ENCODE results near the gene DYRK1A.

GRCh38 chr21:37555672-37556261 is 189.2 kb downstream of the DYRK1A start:
- TF ChIP-seq, protein P1, sequence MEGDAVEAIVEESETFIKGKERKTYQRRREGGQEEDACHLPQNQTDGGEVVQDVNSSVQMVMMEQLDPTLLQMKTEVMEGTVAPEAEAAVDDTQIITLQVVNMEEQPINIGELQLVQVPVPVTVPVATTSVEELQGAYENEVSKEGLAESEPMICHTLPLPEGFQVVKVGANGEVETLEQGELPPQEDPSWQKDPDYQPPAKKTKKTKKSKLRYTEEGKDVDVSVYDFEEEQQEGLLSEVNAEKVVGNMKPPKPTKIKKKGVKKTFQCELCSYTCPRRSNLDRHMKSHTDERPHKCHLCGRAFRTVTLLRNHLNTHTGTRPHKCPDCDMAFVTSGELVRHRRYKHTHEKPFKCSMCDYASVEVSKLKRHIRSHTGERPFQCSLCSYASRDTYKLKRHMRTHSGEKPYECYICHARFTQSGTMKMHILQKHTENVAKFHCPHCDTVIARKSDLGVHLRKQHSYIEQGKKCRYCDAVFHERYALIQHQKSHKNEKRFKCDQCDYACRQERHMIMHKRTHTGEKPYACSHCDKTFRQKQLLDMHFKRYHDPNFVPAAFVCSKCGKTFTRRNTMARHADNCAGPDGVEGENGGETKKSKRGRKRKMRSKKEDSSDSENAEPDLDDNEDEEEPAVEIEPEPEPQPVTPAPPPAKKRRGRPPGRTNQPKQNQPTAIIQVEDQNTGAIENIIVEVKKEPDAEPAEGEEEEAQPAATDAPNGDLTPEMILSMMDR (IDR thresholded peaks at IDR 0.05; ENCODE audit: low read depth, low read length): no peak
- TF ChIP-seq MYC (IDR thresholded peaks at IDR 0.05; ENCODE audit: low read depth, low read length): no peak
- TF ChIP-seq POLR2A (IDR thresholded peaks at IDR 0.05; ENCODE audit: extremely low read depth, insufficient read length): no peak

All from NB4 (cell line).